PC-3 (cell line): ENCODE measurements around the gene GMEB2.

ENCODE experiments used
- CTCF ChIP-seq: fragments of 300-600 bp; sonication (generic); conservative IDR thresholded peaks from 2 replicates; pipeline ENCODE4 v1.5.1; 2017; ENCODE audit warnings: antibody characterized with exemption, low read depth, mild to moderate bottlenecking, low read length
- EZH2 ChIP-seq: fragments of 300-600 bp; sonication (generic); IDR thresholded peaks from one replicate; pipeline ENCODE4 v1.6.1; 2017; ENCODE audit warnings: antibody characterized with exemption, mild to moderate bottlenecking, low read length; ENCODE audit not compliant: unreplicated experiment
- EZH2phosphoT487 ChIP-seq: fragments of 300-600 bp; sonication (generic); IDR thresholded peaks from 2 replicates; pipeline ENCODE4 v1.6.1; 2018; ENCODE audit warnings: mild to moderate bottlenecking, antibody characterized with exemption, low read length, borderline replicate concordance

- no peak for TF ChIP-seq CTCF
- TF ChIP-seq EZH2: no peak
- no peak for TF ChIP-seq EZH2phosphoT487
These were observed 84.2 kb downstream of the GMEB2 start for GRCh38 chr20:63542696-63543095.
